CD4-positive, alpha-beta T cell treated with Interleukin-15 for 1 hour (primary cell): Measurements from ENCODE around the gene PSME4.
"Not testable (repeated sequence)": the region's sequence is repeated elsewhere in the genome, so short reads cannot be mapped to it uniquely, and the experiment has no call there.

Source experiments
- DNase-seq: peaks from one replicate; pipeline ENCODE4 v3.0.0-alpha.2; 2020

The PSME4 gene

GRCh38 chr2:53828331-53828730 lies 142.5 kb downstream of the PSME4 start:
- no peak for DNase-seq

GRCh38 chr2:53827398-53828175 lies 143.2 kb downstream of the PSME4 start:
- DNase-seq = no peak

GRCh38 chr2:53826587-53827397 lies 144.0 kb downstream of the PSME4 start:
- no peak for DNase-seq

GRCh38 chr2:53826030-53826410 lies 144.8 kb downstream of the PSME4 start:
- DNase-seq = no peak

GRCh38 chr2:53823639-53824038 lies 147.2 kb downstream of the PSME4 start:
- not testable (repeated sequence) for DNase-seq

- no peak for DNase-seq
These were observed 149.0 kb downstream of the PSME4 start for GRCh38 chr2:53821810-53822209.

GRCh38 chr2:53820711-53821110 lies 150.1 kb downstream of the PSME4 start:
- DNase-seq = no peak

GRCh38 chr2:53820048-53820447 lies 150.7 kb downstream of the PSME4 start:
- DNase-seq = no peak

- DNase-seq = no peak
These were observed 151.2 kb downstream of the PSME4 start for GRCh38 chr2:53819634-53820033.

- no peak for DNase-seq
These were observed 151.8 kb downstream of the PSME4 start for GRCh38 chr2:53818854-53819435.
